T-helper 1 cell treated with Interleukin-12 subunit alpha and Interleukin-12 subunit beta and Interleukin-4 antibody, amounts not matched to agents 30 μg/mL and 1 μg/mL, for 36 hours (primary cell): ENCODE measurements around the gene OR51B4.
"Not testable (repeated sequence)": the region's sequence is repeated elsewhere in the genome, so short reads cannot be mapped to it uniquely, and the experiment has no call there.

Experiments
- H3K27ac Mint-ChIP-seq: one replicate; pipeline ENCODE4 v1.8.0; 2021; ENCODE audit warnings: mild to moderate bottlenecking, mixed read lengths
- H3K27me3 Mint-ChIP-seq: one replicate; pipeline ENCODE4 v1.8.0; 2021; ENCODE audit warnings: low read depth, mixed read lengths
- H3K36me3 Mint-ChIP-seq: one replicate; pipeline ENCODE4 v1.8.0; 2021; ENCODE audit warnings: low read depth, mixed read lengths
- H3K4me1 Mint-ChIP-seq: one replicate; pipeline ENCODE4 v1.8.0; 2021; ENCODE audit warnings: low read depth, mixed read lengths
- H3K4me3 Mint-ChIP-seq: one replicate; pipeline ENCODE4 v1.8.0; 2021; ENCODE audit warnings: mild to moderate bottlenecking, moderate library complexity, mixed read lengths
- H3K9me3 Mint-ChIP-seq: one replicate; pipeline ENCODE4 v1.8.0; 2021; ENCODE audit warnings: mixed read lengths

OR51B4 gene

GRCh38 chr11:5269715-5270147 is 32.0 kb downstream of the OR51B4 start, which contains the start of gene HBE1:
TSS of gene HBE1 (minus strand) at chr11:5269945. CDS start at chr11:5269890, 55 bp downstream.
- H3K27me3 Mint-ChIP-seq: no peaks in the 10 kb centered on the region
- no peaks in the 10 kb centered on the region for H3K4me1 Mint-ChIP-seq
- no peak within 1 kb of the TSS for H3K4me3 Mint-ChIP-seq
- H3K27ac Mint-ChIP-seq: no peak within 1 kb of the TSS
- H3K9me3 Mint-ChIP-seq: no peaks in the 10 kb centered on the region
- H3K36me3 Mint-ChIP-seq: no peaks in the 10 kb centered on the region

- H3K27me3 Mint-ChIP-seq: peaks cover 3% of the 10 kb centered on the region
- H3K36me3 Mint-ChIP-seq: no peaks in the 10 kb centered on the region
- no peaks in the 10 kb centered on the region for H3K9me3 Mint-ChIP-seq
- H3K4me3 Mint-ChIP-seq: no peak overlapping the region
- H3K4me1 Mint-ChIP-seq: no peaks in the 10 kb centered on the region
- no peak overlapping the region for H3K27ac Mint-ChIP-seq
Observed at GRCh38 chr11:5267033-5267563, 34.6 kb downstream of the OR51B4 start.

DNA sequence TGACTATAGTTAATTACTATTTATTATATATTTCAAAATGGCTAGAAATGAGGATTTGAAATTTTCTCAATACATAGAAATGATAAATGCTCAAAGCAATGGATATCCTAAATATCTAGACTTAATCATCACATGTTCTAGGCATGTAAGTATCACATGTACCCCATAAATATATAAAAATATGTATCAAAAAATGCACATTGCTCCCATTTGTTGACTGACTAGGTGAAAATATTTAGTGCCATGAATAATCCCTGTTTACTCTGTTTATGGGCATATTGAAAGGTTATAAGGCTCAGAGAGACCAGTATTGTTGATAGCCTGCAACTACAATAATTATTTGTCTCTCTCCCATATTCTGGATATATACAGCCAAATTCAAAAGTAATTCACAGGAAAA is 35.1 kb downstream of the OR51B4 start:
- Mint-ChIP-seq H3K36me3 (no peaks in the 10 kb centered on the region), H3K27ac (no peak overlapping the region), H3K4me3 (no peak overlapping the region), H3K27me3 (peaks cover 3% of the 10 kb centered on the region), H3K4me1 (no peaks in the 10 kb centered on the region), H3K9me3 (no peaks in the 10 kb centered on the region)

- Mint-ChIP-seq H3K4me3 (no peak overlapping the region), H3K4me1 (no peaks in the 10 kb centered on the region), H3K27me3 (peaks cover 3% of the 10 kb centered on the region), H3K9me3 (no peaks in the 10 kb centered on the region), H3K27ac (no peak overlapping the region), H3K36me3 (no peaks in the 10 kb centered on the region)
Observed at GRCh38 chr11:5265832-5266231, 35.9 kb downstream of the OR51B4 start.

- Mint-ChIP-seq H3K4me3 (no peak overlapping the region), H3K27me3 (peaks cover 3% of the 10 kb centered on the region), H3K36me3 (no peaks in the 10 kb centered on the region), H3K27ac (no peak overlapping the region), H3K4me1 (no peaks in the 10 kb centered on the region), H3K9me3 (no peaks in the 10 kb centered on the region)
Observed at GRCh38 chr11:5258543-5259262, 43.0 kb downstream of the OR51B4 start.

GRCh38 chr11:5257296-5257695 is 44.5 kb downstream of the OR51B4 start:
- H3K4me1 Mint-ChIP-seq: no peaks in the 10 kb centered on the region
- H3K9me3 Mint-ChIP-seq: no peaks in the 10 kb centered on the region
- no peaks in the 10 kb centered on the region for H3K27me3 Mint-ChIP-seq
- H3K27ac Mint-ChIP-seq: no peak overlapping the region
- no peak overlapping the region for H3K4me3 Mint-ChIP-seq
- H3K36me3 Mint-ChIP-seq: no peaks in the 10 kb centered on the region

DNA sequence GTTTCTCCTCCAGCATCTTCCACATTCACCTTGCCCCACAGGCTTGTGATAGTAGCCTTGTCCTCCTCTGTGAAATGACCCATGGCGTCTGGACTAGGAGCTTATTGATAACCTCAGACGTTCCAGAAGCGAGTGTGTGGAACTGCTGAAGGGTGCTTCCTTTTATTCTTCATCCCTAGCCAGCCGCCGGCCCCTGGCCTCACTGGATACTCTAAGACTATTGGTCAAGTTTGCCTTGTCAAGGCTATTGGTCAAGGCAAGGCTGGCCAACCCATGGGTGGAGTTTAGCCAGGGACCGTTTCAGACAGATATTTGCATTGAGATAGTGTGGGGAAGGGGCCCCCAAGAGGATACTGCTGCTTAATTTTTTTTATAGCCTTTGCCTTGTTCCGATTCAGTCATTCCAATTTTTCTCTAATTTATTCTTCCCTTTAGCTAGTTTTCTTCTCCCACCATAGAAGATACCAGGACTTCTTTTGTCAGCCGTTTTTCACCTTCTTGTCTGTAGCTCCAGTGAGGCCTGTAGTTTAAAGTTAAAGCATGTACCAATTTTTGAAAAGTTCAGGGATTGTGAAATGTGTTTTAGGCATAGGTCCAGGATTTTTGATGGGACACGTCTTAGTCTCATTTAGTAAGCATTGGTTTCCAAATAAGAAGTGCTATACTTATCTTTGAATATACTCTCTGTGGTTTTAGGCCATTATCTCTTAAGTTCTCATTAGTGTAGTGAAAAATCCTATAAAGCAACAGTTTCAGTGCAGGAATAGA is 46.9 kb downstream of the OR51B4 start, which contains the start of gene HBG2:
TSS of gene HBG2 (minus strand) at position 136 of the 768 bp plus-strand sequence. CDS start at position 83, 53 bp downstream.
- H3K36me3 Mint-ChIP-seq, H3K4me1 Mint-ChIP-seq, H3K27me3 Mint-ChIP-seq, H3K4me3 Mint-ChIP-seq, H3K9me3 Mint-ChIP-seq, H3K27ac Mint-ChIP-seq: not testable (repeated sequence)

- not testable (repeated sequence) for H3K4me1 Mint-ChIP-seq, H3K4me3 Mint-ChIP-seq, H3K36me3 Mint-ChIP-seq, H3K27ac Mint-ChIP-seq, H3K27me3 Mint-ChIP-seq, H3K9me3 Mint-ChIP-seq
Observed at GRCh38 chr11:5254023-5254422, 47.7 kb downstream of the OR51B4 start.

- H3K4me1 Mint-ChIP-seq, H3K36me3 Mint-ChIP-seq, H3K27ac Mint-ChIP-seq, H3K9me3 Mint-ChIP-seq, H3K4me3 Mint-ChIP-seq, H3K27me3 Mint-ChIP-seq: not testable (repeated sequence)
Observed at GRCh38 chr11:5253440-5253839, 48.3 kb downstream of the OR51B4 start.

GRCh38 chr11:5252919-5253265 is 48.9 kb downstream of the OR51B4 start:
- H3K4me3 Mint-ChIP-seq: no peak overlapping the region
- H3K36me3 Mint-ChIP-seq: no peaks in the 10 kb centered on the region
- no peaks in the 10 kb centered on the region for H3K27me3 Mint-ChIP-seq
- no peak overlapping the region for H3K27ac Mint-ChIP-seq
- no peaks in the 10 kb centered on the region for H3K4me1 Mint-ChIP-seq
- no peaks in the 10 kb centered on the region for H3K9me3 Mint-ChIP-seq

GRCh38 chr11:5252192-5252918 is 49.4 kb downstream of the OR51B4 start:
- Mint-ChIP-seq H3K36me3 (no peaks in the 10 kb centered on the region), H3K27ac (no peak overlapping the region), H3K9me3 (no peaks in the 10 kb centered on the region), H3K4me1 (no peaks in the 10 kb centered on the region), H3K27me3 (peaks cover 3% of the 10 kb centered on the region), H3K4me3 (no peak overlapping the region)

DNA sequence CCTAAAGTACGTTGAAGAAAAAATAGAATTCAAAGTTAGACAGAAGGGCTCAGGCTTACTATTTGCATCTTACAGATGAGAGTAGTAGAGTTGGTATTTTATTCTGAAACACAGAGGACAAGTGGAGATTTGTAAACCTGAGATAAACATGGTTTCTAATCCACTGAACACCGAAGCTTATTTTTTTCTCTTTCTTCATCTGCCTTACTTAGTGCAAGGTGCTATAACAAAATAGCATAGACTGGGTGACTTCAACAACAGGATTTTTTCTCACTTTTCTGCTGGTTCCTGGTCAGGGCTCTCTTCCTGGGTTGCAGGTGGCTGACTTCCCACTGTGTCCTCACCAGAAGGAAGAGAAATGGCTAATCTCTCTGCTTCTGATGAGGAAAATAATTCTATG is 50.0 kb downstream of the OR51B4 start:
- H3K4me3 Mint-ChIP-seq: no peak overlapping the region
- H3K9me3 Mint-ChIP-seq: no peaks in the 10 kb centered on the region

More for the DNA sequence above, 50.0 kb downstream of the OR51B4 start:
- H3K4me1 Mint-ChIP-seq: no peaks in the 10 kb centered on the region
- peaks cover 3% of the 10 kb centered on the region for H3K27me3 Mint-ChIP-seq
- H3K36me3 Mint-ChIP-seq: no peaks in the 10 kb centered on the region
- H3K27ac Mint-ChIP-seq: no peak overlapping the region
